ENCODE data around the gene ZMYM4. TPM values are rescaled to one million over a fixed set of nuclear protein-coding genes. Genes with fewer than 3 reads are reported as not detected.
"Not testable (repeated sequence)": the region's sequence is repeated elsewhere in the genome, so short reads cannot be mapped to it uniquely, and the experiment has no call there.

Gene ZMYM4
- total RNA-seq, 3 donors from 2014 or later = 47.2 to 71.1 (median 47.8) TPM

DNA sequence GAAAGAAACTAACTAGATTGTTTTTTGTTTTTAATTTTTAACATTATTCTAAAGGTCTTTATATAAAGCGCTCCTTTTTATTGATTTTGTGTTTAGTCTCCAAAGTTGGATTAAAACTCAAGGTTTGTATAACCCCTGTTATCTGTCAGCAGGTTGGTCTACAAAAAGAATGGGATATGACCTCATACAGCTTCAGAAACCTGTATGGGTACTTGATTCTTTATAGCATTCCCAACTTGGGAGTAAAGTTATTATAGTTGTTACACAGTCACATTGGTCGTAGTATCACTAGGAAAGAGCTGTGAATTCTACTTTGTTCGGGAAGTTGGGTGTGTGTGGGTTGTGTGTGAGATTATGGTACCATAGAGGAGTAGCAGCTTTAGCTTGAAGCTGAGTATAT lies 52.4 kb downstream of the ZMYM4 start:
- Histone ChIP-seq H3K4me3 (no peak overlapping the region), H3K27me3 (no peaks in the 10 kb centered on the region), H3K36me3 (no peaks in the 10 kb centered on the region), H3K27ac (no peak overlapping the region), H3K9me3 (no peaks in the 10 kb centered on the region), H3K4me1 (no peaks in the 10 kb centered on the region)
- intact Hi-C loops (cut with DNase I; ENCODE audit: low total_unique reads) = no loop called here
- TF ChIP-seq POLR2AphosphoS5 (IDR thresholded peaks at IDR 0.05) (no peak), POLR2A (IDR thresholded peaks at IDR 0.05) (no peak)
- TF ChIP-seq, protein P1, sequence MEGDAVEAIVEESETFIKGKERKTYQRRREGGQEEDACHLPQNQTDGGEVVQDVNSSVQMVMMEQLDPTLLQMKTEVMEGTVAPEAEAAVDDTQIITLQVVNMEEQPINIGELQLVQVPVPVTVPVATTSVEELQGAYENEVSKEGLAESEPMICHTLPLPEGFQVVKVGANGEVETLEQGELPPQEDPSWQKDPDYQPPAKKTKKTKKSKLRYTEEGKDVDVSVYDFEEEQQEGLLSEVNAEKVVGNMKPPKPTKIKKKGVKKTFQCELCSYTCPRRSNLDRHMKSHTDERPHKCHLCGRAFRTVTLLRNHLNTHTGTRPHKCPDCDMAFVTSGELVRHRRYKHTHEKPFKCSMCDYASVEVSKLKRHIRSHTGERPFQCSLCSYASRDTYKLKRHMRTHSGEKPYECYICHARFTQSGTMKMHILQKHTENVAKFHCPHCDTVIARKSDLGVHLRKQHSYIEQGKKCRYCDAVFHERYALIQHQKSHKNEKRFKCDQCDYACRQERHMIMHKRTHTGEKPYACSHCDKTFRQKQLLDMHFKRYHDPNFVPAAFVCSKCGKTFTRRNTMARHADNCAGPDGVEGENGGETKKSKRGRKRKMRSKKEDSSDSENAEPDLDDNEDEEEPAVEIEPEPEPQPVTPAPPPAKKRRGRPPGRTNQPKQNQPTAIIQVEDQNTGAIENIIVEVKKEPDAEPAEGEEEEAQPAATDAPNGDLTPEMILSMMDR (IDR thresholded peaks at IDR 0.05) = no peak
- DNase-seq (ENCODE audit: low spot score in 2 of 2) = no peak

GRCh38 chr1:35324486-35324885 lies 56.0 kb downstream of the ZMYM4 start:
- intact Hi-C loops (cut with DNase I; ENCODE audit: low total_unique reads) = no loop called here

GRCh38 chr1:35326246-35326866 lies 57.8 kb downstream of the ZMYM4 start:
- Histone ChIP-seq H3K27me3 (no peaks in the 10 kb centered on the region), H3K4me3 (no peak overlapping the region), H3K27ac (no peak overlapping the region), H3K36me3 (no peaks in the 10 kb centered on the region), H3K9me3 (no peaks in the 10 kb centered on the region), H3K4me1 (no peaks in the 10 kb centered on the region)
- TF ChIP-seq POLR2AphosphoS5 (IDR thresholded peaks at IDR 0.05) (no peak), POLR2A (IDR thresholded peaks at IDR 0.05) (no peak)
- TF ChIP-seq, protein P1 (IDR thresholded peaks at IDR 0.05) = no peak
- DNase-seq (ENCODE audit: low spot score in 2 of 2) = no peak
- intact Hi-C loops (cut with DNase I; ENCODE audit: low total_unique reads) = no loop called here

More at GRCh38 chr1:35324486-35324885, 56.0 kb downstream of the ZMYM4 start:
- Histone ChIP-seq H3K9me3 (no peaks in the 10 kb centered on the region), H3K4me3 (no peak overlapping the region), H3K4me1 (no peaks in the 10 kb centered on the region), H3K36me3 (no peaks in the 10 kb centered on the region), H3K27ac (peak overlapping the region in 1 of 2 donors; percentile 31), H3K27me3 (no peaks in the 10 kb centered on the region)
- no peak for DNase-seq (ENCODE audit: low spot score in 2 of 2)
- TF ChIP-seq POLR2A (IDR thresholded peaks at IDR 0.05) (no peak), POLR2AphosphoS5 (IDR thresholded peaks at IDR 0.05) (no peak)
- TF ChIP-seq, protein P1 (IDR thresholded peaks at IDR 0.05) = no peak

DNA sequence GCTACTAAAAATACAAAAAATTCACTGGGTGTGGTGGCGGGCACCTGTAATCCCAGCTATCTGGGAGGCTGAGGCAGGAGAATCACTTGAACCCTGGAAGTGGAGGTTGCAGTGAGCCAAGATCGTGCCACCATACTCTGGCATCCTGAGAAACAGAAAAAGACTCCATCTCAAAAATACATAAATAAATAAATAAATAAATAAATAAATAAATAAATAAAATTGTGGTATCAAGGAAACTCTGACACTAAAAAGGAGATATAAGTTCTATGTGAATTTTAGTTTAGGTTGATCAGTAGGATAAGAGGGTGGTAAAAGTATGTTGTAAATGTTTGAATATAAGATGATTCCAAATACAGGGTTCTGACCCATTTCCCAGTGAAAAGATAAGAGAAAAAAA lies 63.1 kb downstream of the ZMYM4 start:
- H3K9me3 ChIP-seq; H3K4me3 ChIP-seq; H3K27ac ChIP-seq; H3K36me3 ChIP-seq; intact Hi-C loops (cut with DNase I; ENCODE audit: low total_unique reads); DNase-seq (ENCODE audit: low spot score in 2 of 2); H3K27me3 ChIP-seq; H3K4me1 ChIP-seq: not testable (repeated sequence)

- DNase-seq (ENCODE audit: low spot score in 2 of 2) = no peak
- Histone ChIP-seq H3K27me3 (no peaks in the 10 kb centered on the region), H3K9me3 (no peaks in the 10 kb centered on the region), H3K4me3 (no peak overlapping the region), H3K27ac (no peak overlapping the region), H3K4me1 (no peaks in the 10 kb centered on the region), H3K36me3 (no peaks in the 10 kb centered on the region)
- no peak for TF ChIP-seq POLR2AphosphoS5 (IDR thresholded peaks at IDR 0.05)
- no peak for TF ChIP-seq POLR2A (IDR thresholded peaks at IDR 0.05)
- TF ChIP-seq, protein P1 (IDR thresholded peaks at IDR 0.05) = no peak
- intact Hi-C loops (cut with DNase I; ENCODE audit: low total_unique reads) = no loop called here
These were observed 66.0 kb downstream of the ZMYM4 start for GRCh38 chr1:35334485-35334884.

Data from breast epithelium (tissue), 4 donors.